Right lobe of liver (tissue), 4 donors: ENCODE results near the gene SIK2.

Experiments
- CTCF ChIP-seq, 4 donors: fragments of 200-600 bp in 3 of 4; fragments of 450-650 bp in 1 of 4; IDR thresholded peaks; one replicate each; pipeline versions ENCODE4 v1.5.1 to v1.8.0; 2016 to 2022; ENCODE audit warnings: antibody characterized with exemption in 4 of 4, mild to moderate bottlenecking in 2 of 4
- POLR2A ChIP-seq: fragments of 450-650 bp; IDR thresholded peaks from one replicate; pipeline ENCODE4 v1.6.1; 2017; ENCODE audit warnings: antibody characterized with exemption, mild to moderate bottlenecking
- donor health status: DM: no; HTN: no; CAD: no.
- donor health status: DM: no; HTN: no; CAD: no.
- donor health status: DM: no; HTN: yes; CAD: no.

DNA sequence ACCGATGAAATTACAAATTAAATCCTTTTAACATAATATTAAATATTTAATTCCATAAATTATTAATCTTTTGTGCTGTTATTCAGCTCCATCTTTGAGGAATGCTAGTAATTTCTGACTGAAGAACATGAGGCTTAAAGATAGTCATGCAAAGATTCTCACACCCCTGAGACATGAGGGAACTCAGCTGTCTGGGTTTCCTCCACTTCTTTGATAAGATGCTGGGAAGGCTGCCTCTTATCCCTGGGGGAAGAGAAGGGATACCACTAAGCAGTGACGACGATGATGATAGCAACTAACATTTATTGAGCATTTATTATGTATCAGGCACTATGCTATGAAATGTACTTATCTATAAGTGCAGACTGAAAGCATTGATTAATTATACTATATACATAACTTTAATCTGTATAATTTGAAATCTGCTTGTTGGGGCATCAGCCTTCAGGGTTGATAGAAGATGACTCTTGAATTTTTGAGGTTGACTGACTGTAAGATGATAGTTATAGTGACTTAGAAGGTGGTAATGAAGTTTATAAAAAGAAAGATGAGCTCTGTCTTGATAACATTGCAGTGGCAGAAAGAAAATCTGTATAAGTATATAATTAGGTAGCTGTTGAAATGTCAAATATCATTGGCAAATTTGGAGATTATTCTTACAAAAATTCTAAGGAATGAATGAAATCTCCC lies 78.4 kb downstream of the SIK2 start:
- no peak for TF ChIP-seq POLR2A
- TF ChIP-seq CTCF (IDR thresholded peaks at IDR 0.05) = no peak
